NCI-H446 (cell line): ENCODE results near the gene CRYGC.

Experiments
- DNase-seq, 2 experiments: peaks; one replicate each; lab custom pipeline; 2025; lab: John Stamatoyannopoulos, UW

CRYGC gene

GRCh38 chr2:208096080-208096479 lies 33.5 kb downstream of the CRYGC start:
- DNase-seq, result no peak

DNA sequence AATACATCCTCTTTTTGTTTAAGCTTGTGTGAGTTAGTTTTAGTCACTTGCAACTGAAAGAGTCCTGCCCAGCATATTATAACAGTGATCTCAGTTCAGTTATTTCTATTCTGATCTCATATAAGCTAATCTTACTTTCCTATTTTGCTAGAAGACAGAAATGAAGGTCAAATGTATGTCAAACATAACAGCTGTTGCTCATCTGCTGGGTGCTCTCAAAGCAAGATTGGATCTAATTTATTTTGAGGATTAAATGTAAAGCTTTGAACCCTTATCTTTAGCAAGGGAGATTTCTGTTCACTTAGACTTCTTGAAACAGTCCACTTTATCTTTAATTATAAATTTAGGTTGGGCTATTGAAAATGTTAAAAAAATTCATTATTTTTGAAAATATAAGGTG lies 36.5 kb downstream of the CRYGC start:
- DNase-seq, result no peak

GRCh38 chr2:208092093-208092832 lies 37.4 kb downstream of the CRYGC start:
- no peak for DNase-seq

DNA sequence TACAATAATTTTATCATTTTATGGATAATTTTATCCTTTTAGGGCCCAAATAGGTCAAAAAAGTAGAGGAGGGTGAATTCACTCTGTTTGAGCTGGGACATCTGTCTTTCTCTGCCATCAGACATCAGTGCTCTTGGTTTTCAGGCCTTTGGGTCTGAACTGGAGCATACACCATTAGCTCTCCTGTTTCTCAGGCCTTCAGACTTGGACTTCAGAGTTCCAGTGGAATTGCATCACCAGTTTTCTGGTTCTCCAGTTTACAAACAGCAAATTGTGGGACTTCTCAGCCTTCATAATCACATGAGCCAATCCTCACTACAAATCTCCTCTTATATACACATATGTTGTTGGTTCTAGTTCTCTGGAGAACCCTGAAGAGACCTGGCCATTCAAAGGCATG lies 39.2 kb downstream of the CRYGC start:
- DNase-seq, result no peak

DNA sequence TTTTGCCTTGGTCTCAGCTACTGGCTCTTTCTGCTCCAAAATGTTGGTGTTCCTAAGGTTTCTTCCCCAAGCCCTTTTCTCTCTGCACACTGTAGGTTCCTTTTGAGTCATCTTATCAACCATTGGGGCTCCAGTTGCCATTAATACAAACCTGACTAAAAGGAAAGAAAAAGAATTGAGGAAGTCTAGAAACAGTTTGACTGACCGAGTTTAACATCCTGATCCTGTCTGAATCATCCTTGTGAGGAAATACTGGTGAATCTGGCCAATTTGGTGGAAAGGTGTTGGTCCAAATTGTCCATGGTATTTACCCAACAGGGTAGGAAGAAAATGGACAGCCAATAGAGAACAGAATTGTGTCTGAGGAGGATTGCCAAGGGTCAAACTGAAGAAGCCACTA lies 43.6 kb downstream of the CRYGC start:
- no peak for DNase-seq

GRCh38 chr2:208083807-208084206 lies 45.8 kb downstream of the CRYGC start:
- DNase-seq, result no peak
